GM21528 (cell line): ENCODE data around the gene ARHGAP4.

ENCODE experiments used
- ATAC-seq: cut with Tn5 transposase; IDR thresholded peaks from one replicate; pipeline ENCODE4 v1.9.1; 2021; ENCODE audit warnings: mild to moderate bottlenecking, moderate library complexity; ENCODE audit not compliant: unreplicated experiment, low FRiP score

The ARHGAP4 gene

GRCh38 chrX:153885208-153885787 lies 40.8 kb downstream of the ARHGAP4 start:
- ATAC-seq, result no peak

DNA sequence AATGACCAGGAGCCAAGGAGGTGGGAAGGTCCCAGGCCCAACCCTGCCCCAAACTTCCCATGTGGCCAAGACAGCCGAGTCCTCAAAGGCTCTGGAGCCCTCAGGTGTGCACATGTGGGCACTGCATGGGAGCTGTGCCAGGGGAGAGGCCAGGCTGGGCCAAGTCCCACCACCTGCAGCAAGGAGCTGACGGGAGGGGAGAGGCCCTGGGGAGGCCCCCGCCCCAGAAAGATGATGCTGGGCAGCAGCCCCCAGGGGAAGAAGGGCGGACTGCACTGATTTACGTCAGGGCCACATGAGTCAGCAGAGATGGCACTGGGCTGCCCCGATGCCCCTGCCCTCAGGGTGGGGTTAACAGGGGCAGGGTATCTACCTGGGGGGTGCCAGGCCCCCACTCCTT lies 41.5 kb downstream of the ARHGAP4 start:
- no peak for ATAC-seq

GRCh38 chrX:153884136-153884535 lies 41.9 kb downstream of the ARHGAP4 start:
- no peak for ATAC-seq

- ATAC-seq, result no peak
Observed at GRCh38 chrX:153883163-153883843, 42.8 kb downstream of the ARHGAP4 start.

GRCh38 chrX:153882557-153882956 lies 43.5 kb downstream of the ARHGAP4 start:
- no peak for ATAC-seq

DNA sequence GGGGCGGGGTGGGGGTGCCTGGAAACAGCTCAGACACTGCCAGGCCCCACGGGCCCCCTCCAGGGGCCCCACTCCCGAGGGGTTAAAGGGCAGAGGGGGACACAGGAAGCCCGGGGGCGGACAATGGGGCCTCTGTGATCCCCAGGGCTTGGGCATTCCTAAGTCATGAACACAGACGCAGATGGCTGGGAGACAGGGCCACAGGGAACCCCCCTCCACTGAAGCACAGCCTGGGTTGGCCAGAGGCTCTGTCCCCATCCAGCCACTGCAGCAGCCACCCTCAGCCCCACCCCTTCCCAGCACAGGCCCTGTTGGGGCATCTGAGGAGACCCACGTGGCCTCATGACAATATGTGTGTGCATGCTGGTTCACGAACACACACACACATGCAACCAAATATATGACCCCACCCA lies 44.0 kb downstream of the ARHGAP4 start:
- no peak for ATAC-seq

DNA sequence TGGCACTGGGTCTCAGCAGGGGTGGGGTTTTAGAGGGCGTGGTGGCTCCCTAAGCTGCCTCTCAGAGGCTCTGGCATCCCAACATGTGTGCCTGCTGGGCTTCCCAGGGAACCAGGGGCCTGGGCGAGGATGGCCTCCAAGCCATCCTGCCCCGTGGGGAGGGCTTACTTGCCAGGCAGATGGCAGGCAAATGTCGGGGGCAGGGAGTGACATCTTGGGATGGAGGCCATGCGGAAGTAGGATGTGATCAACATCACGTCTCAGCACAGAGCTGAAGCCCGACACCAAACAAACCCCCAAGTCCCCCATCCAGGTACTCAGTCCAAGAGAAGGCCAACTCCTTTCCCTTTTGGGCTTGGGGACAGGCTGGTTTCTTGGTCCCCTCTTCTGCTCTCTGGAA lies 44.8 kb downstream of the ARHGAP4 start:
- no peak for ATAC-seq

DNA sequence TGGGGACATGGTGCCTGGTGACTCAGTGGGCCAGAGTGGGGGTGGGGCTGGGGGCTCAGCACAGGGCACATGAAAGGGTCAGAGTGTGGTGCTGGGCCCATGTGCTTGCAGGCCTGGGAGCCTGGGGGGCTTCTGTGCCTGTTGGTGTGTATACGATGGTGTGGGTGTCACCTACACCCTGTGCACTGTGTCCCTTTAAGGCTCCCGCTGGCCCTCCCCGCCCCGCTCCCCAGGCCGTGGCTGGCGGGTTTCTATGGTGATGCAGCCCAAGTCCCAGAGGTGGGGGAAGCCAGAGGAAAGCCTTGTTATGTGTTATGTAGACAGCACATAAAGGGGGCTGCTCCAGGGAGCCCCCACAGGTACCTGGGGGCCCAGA lies 45.6 kb downstream of the ARHGAP4 start:
- no peak for ATAC-seq

DNA sequence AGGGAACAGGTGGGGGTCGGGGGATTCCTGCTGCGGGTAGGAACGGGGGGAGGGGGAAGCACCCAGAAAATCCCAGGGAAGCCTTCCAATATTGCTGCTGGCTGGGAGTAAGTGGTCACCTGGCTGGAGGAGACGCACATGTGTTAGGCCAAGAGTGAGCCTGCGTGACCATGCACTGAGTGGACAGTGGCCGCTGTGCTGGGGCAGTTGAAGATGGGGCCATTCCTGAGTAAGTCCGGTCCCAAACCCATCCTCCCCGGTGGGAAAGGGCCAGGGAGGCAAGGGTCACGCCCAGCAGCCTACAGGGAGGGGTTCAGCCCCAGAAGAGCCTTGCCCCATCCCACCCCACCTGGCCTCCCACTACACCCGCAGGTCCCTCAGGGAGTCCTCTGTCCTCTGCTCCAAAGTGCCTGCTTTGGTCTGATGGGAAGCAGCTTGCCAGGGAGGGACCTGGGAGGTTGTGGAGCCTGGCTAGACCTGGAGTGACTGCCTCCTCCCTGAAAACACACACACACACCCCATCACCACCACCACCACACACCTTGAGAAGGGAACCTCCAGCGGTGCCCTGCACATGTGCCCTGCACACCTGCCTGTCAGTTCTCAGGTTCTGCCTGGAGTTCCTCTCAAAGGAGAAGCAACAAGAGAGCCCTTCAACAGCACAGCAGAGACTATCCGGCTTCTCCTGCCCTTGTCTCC lies 46.2 kb downstream of the ARHGAP4 start:
- no peak for ATAC-seq

DNA sequence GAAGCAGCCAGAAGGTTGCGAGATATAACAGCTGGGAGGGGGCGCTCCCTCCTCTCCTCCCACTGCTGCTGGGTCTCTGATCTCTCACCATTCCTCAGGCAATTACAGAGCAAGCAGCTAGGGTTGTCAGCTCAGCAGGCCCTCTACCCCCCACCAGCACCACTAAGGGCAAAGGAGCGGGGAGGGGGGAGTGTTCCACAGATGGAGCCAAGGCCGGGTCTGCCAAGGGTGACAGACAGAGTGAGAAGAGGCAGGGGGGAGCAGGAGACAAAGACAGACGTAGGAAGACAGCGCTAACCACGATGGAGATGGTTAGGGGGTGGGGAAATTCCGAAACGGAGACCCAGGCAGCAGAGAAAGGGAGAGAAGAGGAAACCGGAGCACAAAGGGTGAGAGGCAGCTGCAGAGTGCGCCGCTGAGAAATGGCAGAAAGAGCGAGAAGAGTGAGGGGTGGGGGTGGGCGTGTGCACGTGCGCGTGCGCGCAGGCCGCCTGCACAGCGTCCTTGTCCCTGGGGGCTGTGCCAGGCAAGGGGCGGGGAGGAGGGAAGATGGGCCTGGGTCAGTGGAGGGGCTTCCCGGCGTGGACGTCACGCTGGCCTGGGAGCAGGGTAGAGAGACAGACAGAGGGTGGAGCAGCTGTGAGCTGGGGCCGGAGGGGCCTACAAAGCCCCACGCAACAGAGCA lies 47.0 kb downstream of the ARHGAP4 start:
- ATAC-seq, result no peak

- ATAC-seq, result no peak
Observed at GRCh38 chrX:153878345-153878744, 47.7 kb downstream of the ARHGAP4 start.

DNA sequence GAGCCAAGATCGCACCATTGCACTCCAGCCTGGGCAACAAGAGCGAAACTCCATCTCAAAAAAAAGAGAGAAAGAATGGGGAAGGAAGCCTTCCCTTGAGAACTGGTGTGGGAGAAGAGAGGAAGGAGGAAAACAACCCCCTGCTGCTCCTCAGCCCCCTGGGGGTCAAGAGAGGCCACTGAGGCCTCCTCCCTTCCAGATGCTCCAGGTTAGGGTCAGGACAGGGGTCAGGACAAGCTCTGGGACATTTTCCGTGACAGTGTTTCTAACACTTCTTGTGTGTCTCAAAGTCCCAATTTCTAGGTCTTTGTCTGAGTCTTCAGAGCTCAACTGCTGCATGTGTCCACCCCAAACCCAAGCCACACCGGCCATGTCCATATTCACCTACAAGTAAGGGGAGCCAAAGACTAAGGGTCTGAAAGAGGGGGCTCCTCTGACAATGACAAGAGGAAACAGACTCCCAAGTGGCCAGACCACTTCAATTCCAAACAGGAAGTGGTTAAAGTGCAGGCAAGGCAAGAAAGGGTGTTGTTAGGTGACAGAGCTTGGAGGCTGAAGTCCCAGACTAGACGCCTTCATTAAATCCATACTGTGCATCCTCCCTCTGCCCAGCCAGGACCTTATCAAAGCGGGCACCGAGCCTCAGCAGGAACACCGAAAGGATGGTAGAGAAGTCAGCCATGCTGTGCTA lies 48.3 kb downstream of the ARHGAP4 start:
- no peak for ATAC-seq

GRCh38 chrX:153876112-153876491 lies 50.0 kb downstream of the ARHGAP4 start:
- ATAC-seq, result no peak

DNA sequence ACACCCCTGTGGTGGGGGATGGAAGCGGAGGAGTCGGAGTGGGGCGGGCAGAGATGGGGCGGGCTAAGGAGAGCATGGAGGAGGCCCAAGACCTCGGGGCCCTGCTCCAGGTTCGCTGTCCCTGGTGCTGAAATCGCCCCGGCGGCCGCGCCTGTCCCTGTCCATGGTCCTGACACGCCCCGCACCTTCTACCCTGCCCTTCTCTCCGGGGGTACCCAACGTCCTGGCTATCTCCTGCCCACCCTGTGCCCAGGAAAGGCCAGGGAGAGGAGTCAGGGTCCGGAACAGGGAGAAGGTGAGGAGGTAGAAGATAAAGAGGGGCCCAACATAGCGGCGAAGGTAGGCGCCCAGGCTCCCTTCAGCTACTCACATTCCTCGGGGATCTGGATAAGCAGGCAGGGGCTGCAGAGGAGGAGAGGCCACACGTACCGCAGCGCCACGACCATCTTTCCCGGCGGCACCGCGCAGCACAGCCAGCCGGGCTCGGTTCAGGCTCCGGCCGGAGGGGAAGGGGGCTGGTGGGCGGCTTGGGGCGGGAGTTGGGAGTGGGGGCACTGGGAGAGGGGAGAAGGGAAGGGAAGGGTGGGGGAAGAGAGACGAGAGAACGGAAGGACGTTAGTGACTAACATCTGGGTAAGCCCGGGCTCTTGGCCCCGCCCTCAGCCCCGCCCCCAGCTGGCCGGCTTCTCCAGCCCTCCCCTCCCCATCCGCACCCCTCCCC lies 50.5 kb downstream of the ARHGAP4 start:
- no peak for ATAC-seq

- ATAC-seq, result no peak
Observed at GRCh38 chrX:153874366-153875125, 51.5 kb downstream of the ARHGAP4 start.

DNA sequence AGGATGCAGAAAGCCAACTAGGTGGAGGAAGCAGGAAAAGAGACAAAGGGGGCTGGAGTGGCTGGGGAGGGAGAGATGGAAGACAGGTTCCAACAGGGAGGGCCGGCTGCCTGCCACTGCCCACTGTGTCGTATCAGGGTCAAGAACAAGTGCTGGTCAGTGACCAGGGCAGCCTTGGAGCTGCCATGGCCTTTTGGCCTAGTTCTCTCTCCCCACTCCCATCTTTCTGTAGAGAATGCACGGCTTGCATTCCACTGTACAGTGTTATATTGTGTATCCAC lies 52.0 kb downstream of the ARHGAP4 start:
- ATAC-seq, result no peak

GRCh38 chrX:153873282-153874084 lies 52.6 kb downstream of the ARHGAP4 start:
- no peak for ATAC-seq

GRCh38 chrX:153871946-153872878 lies 53.9 kb downstream of the ARHGAP4 start:
- no peak for ATAC-seq
